NCI-H2107 treated with DMSO at 0.1 percent for 48 hours (cell line): Measurements from ENCODE around the gene SORL1-AS1.
A peak's percentile ranks its signal among the peaks of the same experiment; 100 is the strongest.

Experiments used
- DNase-seq: peaks from one replicate; lab custom pipeline; 2025; ENCODE audit not compliant: unreplicated experiment; lab: John Stamatoyannopoulos, UW

SORL1-AS1 gene

GRCh38 chr11:121453589-121454299 is 977 bp upstream of the SORL1-AS1 start:
- DNase-seq: no peak

- DNase-seq: peak; percentile 55
These were observed 670 bp downstream of the SORL1-AS1 start, which contains the start of gene SORL1 for GRCh38 chr11:121451986-121452608. Gene SORL1, plus strand, starts transcription at chr11:121452314. Its CDS starts 18 bp downstream, at chr11:121452332.

- DNase-seq: no peak
These were observed 1.4 kb downstream of the SORL1-AS1 start for GRCh38 chr11:121451178-121451985.

- no peak for DNase-seq
These were observed 2.4 kb downstream of the SORL1-AS1 start for GRCh38 chr11:121450401-121450800.

- DNase-seq: no peak
These were observed 3.1 kb downstream of the SORL1-AS1 start for GRCh38 chr11:121449626-121450025.

GRCh38 chr11:121449123-121449522 is 3.6 kb downstream of the SORL1-AS1 start:
- DNase-seq: no peak

- DNase-seq: no peak
These were observed 4.3 kb downstream of the SORL1-AS1 start for GRCh38 chr11:121448431-121448941.

GRCh38 chr11:121448011-121448410 is 4.8 kb downstream of the SORL1-AS1 start:
- no peak for DNase-seq

- peak; percentile 56 for DNase-seq
These were observed 6.0 kb downstream of the SORL1-AS1 start for GRCh38 chr11:121446752-121447156.

GRCh38 chr11:121445071-121445768 is 7.5 kb downstream of the SORL1-AS1 start:
- DNase-seq: no peak

GRCh38 chr11:121444526-121444925 is 8.2 kb downstream of the SORL1-AS1 start:
- DNase-seq: no peak

- DNase-seq: no peak
These were observed 9.0 kb downstream of the SORL1-AS1 start for GRCh38 chr11:121443688-121444275.

GRCh38 chr11:121441521-121441920 is 11.2 kb downstream of the SORL1-AS1 start:
- DNase-seq: no peak

GRCh38 chr11:121439759-121440158 is 13.0 kb downstream of the SORL1-AS1 start:
- no peak for DNase-seq

- DNase-seq: no peak
These were observed 13.4 kb downstream of the SORL1-AS1 start for GRCh38 chr11:121439337-121439736.

GRCh38 chr11:121437686-121438078 is 15.1 kb downstream of the SORL1-AS1 start:
- no peak for DNase-seq

- DNase-seq: no peak
These were observed 15.6 kb downstream of the SORL1-AS1 start for GRCh38 chr11:121437018-121437685.

- peak; percentile 69 for DNase-seq
These were observed 16.9 kb downstream of the SORL1-AS1 start for GRCh38 chr11:121435551-121436511.

- DNase-seq: peak; percentile 77
These were observed 17.6 kb downstream of the SORL1-AS1 start for GRCh38 chr11:121435132-121435531.
